HS-5 (cell line): ENCODE results near the gene EEFSEC.

ENCODE experiments used
- DNase-seq: peaks from one replicate; pipeline ENCODE4 v3.0.0-alpha.2; 2012; ENCODE audit warnings: low read depth

The EEFSEC gene, protein sequence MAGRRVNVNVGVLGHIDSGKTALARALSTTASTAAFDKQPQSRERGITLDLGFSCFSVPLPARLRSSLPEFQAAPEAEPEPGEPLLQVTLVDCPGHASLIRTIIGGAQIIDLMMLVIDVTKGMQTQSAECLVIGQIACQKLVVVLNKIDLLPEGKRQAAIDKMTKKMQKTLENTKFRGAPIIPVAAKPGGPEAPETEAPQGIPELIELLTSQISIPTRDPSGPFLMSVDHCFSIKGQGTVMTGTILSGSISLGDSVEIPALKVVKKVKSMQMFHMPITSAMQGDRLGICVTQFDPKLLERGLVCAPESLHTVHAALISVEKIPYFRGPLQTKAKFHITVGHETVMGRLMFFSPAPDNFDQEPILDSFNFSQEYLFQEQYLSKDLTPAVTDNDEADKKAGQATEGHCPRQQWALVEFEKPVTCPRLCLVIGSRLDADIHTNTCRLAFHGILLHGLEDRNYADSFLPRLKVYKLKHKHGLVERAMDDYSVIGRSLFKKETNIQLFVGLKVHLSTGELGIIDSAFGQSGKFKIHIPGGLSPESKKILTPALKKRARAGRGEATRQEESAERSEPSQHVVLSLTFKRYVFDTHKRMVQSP

DNA sequence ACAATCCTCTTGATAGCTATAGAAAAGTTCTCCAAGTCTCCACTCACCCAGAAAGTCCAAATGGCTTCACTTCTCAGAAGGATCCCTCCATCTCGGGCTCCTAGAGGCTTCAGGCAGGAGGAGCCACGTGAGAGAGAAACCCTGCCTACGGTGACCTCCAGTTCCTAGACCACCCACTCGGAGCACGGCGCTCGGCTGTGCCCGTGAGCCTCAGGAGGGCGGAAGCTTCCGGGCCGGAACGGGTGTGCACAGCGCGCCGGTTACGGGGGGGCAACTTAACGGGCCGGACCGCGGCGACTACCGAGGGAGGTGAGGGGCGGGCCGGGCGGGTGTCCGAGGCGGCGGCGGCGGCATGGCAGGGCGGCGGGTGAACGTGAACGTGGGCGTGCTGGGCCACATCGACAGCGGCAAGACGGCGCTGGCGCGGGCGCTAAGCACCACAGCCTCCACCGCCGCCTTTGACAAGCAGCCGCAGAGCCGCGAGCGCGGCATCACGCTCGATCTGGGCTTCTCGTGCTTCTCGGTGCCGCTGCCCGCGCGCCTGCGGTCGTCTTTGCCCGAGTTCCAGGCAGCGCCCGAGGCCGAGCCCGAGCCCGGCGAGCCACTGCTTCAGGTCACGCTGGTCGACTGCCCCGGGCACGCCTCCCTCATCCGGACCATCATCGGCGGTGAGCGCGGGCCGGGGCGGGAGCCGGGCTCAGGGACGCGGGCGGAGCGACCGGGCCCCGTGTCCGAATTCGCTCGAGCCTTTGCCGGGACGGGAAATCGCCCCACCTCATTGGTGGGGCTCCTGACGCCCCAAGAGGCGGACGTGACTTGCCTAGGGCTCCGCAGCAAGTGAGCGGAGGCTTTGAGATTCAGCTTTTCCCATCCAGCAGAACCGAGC is at the start of gene EEFSEC:
Gene EEFSEC (plus strand): TSS at position 326 of the 886 bp plus-strand sequence. CDS start 27 bp downstream, at position 353.
- DNase-seq, result peak; percentile 73

DNA sequence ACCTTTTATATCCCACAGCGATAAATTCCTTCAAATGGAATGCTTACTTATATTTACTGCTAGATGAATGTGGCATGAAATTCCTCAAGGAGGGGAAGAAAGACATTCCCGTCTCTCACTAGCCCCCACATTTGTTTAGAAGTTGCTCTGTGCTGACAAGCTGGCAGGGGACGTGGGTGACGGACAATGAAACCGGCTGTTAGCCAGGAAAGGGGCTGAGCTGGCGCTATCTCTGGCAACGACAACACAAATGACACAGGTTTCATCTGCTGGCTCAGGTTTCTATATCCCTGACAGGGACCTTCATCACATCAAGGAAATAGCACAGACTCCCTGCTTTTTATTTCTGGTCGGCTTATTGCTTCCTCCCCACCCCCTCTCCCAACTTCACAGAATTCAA is 45.4 kb upstream of the EEFSEC start:
- no peak for DNase-seq

DNA sequence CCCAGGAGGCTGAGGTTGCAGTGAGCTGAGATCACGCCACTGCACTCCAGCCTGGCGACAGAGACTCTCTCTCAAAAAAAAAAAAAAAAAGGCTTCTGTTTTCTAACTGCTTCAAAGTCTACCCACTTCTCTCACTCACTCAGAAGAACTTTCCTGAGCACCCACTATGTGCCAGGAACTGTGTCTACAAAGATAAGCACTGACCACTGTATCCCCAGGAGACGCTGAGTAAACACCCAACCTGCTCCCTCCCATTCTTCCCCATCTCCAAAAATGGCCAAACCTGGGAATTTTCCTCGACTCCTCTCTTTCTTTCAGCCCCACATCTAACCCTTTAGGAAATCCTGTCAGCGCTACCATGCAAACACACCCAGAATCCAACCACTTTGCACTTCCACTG is 42.1 kb upstream of the EEFSEC start:
- DNase-seq, result no peak

DNA sequence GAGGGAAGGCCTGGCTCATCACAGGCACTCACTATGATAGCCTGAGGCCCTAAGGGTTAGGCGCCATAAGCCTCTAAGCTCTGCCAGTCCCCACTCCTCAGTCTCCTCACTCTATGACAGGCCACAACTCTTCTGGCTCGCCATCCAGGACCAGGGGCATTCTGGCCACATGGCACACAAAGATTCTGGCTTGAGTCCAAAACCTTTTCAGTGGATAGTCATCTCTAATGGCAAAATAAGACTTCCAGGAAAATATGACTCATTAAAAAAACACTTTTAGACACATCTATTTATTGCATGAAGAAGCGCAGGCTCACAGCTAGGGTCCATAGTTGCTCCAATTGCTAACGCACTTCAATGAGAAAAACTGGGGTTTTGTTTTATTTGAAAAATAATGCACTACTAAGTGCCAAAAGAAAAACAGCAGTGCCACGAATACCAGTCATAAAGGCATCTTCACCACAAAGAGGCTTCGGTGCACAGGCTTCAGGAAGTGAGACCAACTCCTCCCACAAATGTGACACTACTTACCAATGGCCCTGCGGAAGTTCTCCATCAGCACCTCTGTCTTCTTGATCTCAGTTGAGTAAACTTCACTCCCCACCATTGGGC is 40.8 kb upstream of the EEFSEC start:
- peak; percentile 77 for DNase-seq

DNA sequence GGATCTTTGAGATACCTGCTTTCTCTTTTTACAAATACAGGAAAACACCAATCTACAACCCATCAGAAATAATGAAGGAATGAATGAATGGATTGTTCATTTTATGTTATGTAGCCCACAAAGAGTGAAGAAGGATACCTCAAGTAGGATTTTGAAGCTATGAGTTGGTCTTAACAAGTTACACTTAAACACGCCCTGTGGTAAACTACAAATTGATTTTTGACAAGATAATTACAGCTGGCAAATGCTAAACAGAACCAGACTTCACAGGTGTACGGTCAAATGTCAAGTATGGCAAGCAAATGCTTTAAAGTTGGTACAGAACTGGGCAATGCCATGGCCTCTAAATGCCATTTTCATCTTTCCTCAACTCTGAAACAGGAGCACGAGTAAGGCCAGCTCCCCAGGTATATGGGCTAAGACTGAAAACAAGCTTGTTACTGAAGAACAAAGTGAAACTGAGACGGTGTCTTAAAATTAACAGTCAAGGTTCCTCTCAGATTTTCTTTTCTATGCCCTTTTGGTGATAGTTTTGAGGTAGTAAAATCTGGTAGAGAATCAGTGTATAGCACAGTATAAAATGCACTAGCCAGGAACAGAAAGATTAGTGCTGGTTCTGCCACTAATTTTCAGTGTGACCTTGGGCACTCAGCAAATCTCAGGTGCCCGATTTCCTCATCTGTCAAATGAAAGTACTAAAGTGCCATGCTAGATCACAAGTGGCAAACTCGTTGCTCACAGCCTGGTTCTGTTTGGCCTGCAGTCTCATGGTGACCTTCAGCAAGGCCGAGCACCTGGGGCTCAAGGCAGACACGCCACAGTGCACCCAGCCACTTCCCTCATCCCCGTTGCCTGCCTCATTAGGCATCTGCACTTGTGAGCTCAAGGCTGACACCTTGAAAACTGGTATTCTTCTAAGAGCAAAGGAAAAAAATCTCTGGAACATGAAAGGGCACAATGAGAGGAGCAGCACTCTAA is 39.2 kb upstream of the EEFSEC start:
- no peak for DNase-seq

DNA sequence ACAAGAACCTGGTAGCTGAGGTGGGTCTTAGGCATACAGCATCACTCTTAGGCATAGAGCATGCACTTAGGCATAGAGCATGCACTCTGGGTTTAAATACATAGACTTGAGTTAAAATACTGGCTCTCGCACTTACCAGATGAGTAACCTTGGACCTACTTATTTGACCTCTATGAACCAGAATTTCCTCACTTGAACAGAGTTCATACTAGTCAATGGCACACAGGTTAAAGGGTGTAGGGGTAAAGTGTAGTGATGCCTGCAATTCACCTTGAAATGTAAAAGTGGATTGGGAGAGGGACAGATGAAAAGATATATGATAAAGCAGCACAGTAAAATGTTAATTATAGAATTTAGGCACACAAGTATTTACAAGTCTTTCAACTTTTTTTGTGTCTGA is 31.3 kb upstream of the EEFSEC start:
- no peak for DNase-seq

DNA sequence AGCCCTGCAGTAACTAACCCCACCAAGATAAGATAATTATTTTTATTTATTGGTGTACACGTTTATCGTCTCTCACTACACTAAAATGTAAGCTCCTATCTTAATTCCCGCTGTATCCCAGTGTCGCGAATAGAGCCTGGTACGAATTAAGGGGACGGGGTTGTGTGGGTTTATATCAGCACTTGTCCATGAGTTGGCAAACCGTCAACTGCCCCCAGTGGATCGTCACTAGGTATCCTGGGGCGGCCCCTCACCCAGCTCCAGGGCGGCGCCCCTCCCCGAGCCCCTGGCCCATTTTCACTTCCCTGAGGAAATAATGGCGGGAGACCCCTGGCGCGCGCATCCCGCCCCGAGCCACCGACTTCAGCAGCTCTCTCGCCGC is 30.1 kb upstream of the EEFSEC start:
- DNase-seq, result no peak

DNA sequence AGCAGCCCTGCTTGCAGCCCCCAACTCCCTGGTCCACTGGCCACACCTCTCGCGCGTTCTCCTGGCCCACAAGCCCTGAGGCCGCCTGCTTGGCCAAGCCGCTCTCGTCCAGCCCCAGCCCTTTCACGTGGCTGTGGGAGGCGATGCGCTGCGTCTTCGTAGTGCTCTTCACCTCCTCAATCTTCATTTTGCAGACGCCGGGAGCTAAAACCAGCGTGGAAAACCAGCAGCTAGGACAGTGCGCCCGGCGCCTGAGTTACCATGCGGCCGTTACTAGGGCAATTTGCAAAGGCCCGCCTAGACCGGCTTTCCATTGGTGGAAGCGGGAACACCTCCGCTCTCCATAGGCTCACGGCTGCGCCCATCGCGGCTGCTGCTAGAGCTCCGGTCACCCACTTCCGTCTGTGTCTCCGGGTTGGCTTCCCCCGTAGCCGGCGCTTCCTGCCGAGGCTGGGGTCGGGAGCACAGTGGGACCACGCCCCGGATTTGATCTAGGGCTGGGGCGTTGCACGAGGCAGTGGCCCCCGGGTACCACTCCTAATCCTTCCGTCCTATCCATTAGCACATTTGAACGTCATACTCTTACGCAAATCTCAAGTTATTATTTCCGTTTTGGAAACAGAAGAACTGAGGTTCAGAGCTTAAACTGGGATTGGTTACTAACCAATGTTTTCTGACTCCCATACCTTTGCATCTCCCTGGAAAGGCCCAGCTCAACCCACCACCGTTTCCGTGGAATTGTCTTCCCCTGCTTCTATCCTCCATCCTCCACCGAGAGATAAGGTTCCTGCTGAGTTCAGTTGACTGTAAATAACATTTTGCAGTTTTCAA is 29.5 kb upstream of the EEFSEC start, which contains the start of gene RUVBL1:
Gene RUVBL1 (minus strand): TSS at position 275 of the 831 bp plus-strand sequence. CDS start 88 bp downstream, at position 187.
- peak; percentile 91 for DNase-seq

DNA sequence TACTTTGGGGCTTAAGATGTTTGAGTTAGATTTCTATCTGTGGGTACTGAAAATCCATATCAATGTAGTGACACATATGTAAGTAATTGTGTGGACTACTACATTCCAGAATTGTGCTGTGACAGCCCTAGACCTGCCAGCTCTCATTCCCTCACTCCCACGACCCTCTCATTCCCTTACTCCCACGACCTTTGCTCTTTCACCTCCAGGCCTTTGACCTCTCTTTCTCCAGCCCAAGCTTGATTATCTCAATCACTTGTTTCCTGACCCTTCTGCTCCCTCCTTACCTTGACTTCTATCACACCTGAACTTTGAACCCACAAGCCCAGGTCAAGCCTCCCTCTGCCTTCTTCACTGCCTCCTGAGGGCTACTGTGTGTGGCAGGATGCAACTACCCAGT is 26.0 kb upstream of the EEFSEC start:
- no peak for DNase-seq

DNA sequence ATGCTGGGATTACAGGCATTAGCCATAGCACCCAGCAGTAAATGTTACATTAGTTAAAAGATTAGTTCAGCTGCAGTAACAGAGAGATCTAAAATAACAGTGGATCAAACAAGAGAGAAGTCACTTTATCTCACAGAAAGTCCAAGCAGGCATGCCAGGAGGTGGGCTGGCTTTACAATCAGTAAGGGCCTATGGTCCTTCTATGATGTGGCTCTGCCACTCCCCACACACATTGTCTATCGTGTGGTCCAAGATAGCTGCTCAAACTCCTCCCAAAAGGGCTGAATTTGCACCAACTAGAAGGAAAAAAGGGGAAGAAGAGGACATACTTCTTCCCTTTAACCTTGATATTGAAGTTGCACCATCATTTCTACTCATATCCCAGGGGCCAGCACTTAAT is 25.0 kb upstream of the EEFSEC start:
- no peak for DNase-seq

DNA sequence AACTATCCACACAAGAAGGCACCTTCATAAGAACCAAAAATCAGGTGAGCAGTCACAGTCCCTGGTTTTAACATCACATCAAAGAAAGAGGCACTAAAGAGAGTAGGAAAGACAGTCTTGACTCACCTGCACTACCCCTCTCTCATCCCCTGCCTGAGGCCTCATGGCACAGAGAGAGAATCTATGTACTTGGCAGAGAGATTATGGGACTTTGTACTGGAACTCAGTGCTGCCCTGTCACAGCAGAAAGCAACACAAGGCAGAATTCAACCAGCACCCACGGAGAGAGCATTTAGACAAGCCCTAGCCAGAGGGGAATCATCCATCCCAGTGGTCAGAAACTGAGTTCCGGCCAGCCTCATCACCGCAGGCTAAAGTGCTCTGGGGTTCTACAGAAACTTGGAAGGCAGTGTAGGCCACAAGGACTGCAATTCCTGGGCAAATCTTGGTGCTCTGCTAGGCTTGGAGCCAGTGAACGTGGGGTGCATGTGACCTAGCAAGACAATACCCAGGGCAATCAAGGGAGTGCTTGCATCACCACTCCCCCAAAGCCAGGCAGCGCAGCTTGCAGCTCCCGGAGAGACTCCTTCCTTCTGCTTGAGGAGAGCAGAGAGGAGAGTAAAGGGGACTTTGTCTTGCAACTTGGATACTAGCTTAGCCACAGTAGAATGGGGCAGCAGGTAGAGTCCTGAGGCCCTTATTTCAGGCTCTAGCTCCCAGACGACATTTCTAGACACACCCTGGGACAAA is 21.2 kb upstream of the EEFSEC start:
- DNase-seq, result no peak

DNA sequence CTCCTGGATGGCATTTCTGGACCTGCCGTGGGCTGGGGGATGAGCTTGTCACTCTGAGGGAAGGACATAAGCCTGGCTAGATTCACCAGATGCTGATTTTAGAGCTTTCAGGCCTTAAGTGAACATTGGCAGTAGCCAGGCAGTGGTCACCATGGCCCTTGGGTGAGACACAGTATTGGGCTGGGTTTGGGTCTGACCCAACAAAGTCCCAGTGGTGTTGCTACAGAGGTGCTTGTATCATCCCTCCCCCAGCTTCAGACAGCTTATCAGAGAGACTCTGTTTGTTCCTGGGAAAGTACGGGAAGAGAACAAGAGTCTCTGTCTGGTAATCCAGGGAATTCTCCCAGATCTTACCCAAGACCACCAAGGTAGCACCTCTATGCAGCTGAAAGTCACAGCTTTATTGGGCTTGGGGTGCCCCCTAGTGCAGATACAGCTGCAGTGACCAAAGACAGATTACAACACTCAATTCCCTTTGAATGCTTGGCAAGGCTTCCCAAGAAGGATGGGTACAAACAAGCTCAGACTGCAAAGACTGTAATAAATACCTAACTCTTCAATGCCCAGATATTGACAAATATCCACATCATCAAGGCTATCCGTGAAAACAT is 19.9 kb upstream of the EEFSEC start:
- no peak for DNase-seq

DNA sequence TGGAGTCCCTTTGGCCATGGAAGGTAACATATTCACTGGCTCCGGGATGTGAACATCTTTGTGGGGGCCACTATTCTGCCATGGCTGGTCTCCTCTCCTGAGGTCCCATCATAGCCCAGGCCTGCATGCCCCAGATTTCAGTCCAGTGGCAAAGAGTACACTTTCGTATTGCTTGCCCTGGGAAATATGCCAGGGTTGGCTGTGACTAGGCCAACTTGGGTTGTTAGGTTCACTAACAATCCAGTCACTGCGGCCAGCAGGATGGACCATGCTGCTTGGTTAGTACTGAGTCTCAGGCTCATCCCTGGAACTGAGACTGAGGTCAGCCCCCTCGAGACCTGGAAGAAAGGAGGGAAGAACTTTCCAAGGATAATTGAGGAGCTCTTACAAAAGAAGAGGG is 9.8 kb upstream of the EEFSEC start:
- no peak for DNase-seq

DNA sequence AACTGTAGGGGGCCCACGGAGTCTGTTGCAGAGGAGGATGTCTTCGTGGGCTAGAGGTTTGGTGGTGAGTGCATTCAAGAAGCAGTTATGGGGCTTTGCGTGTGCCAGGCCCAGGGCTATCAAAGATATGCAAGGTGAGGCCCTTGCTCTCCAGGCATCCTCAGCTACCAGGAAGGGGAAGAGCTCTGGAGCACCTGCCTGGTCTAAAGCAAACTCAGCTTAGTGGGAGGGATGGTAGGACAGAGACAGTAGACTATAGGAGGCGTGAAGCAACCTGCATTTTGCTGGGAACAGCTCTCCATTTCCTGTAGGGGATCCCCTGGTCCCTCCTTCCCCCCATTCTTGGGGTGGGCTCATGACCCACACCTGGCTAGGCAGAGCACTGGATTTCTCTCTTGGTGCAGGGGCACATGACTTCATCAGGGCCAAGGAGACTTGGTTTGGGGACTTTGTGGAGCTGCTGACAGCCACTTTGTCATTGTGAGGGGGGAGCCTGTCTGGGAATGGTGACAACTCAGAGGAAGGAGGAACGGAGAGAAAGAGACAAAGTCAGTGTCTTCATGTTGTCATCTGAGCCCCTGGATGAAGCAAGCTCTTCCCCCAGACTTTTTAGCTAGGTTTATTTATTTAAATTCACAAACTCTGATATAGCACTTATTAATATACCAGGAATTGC is 8.6 kb upstream of the EEFSEC start:
- DNase-seq, result no peak

DNA sequence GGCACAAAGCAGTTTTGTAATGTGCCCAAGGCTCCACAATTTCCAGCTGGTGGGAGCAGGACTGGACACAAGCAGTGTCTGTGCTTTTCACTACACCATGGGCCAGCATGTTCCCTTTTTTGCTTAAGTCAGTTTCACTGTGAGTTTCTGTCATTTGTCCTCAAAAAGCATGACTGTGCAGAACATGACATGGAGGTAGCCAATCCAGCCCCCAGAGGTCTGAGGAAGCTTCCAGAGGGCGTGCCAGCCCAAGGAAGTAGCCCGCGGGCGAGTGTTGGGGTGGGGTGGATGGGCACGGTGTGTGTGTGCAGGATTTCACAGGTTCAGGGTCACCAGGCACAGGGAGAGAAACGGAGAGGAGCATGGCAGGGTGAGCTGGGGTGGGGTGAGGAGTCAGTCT is 8.0 kb upstream of the EEFSEC start:
- no peak for DNase-seq

DNA sequence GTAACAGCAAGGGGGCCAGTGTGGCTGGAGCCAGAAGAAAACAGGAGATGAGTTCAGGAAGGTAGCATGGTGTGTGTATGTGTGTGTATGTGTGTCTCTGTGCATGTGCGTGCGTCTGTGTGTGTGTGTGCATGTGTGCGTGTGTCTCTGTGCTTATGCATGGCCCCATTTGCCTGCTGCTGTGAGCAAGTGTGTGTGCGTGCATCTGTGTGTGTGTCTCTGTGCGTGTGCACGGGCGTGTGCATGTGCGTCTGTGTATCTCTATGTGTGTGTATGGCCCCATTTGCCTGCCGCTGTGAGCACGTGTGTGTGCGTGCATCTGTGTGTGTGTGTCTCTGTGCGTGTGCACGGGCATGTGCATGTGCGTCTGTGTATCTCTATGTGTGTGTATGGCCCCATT is 7.1 kb upstream of the EEFSEC start:
- DNase-seq, result no peak

DNA sequence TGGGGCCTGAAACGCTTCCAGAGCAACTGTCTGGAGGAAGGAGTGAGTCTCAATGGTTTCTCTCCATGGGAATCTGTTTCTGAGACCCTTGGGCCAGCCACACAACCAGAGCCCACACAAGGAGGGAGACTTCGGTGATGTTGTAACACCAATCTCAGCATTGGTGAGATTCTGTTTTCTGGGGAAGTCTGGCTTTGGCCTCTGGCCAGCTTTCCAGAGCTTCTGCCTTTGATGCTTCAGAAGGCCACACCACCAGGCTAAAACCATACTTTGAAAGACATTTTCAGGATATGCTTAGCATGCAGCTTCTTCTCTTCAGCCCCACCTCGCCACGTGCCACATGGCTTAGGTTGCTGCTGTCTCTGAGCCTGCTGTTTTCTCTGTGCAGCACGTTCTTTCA is 3.6 kb upstream of the EEFSEC start:
- DNase-seq, result no peak

DNA sequence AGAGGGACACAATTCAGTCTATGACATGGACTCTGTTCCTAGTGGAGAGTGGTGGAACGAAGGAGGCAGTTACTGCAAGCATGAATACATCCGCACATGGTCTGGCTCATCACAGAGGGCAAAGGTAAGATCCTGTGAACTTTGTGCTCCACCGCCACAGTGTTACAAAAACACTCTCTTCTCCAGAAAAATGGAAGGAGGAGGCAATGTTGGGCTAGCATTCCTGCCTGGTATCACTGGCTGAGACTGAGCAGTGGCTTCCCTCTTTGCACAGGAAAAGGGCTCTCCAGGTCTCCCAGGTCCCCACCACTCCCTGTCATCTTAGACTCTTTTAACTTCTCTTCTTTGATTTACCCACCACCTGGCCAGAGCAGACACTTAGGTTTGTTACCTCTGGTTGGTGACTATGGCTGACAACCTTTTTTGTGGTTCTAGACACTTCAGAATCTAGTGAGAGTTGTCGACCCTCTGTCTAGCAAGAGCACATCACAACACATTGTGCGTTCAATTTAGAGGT is 1.5 kb upstream of the EEFSEC start:
- no peak for DNase-seq
